GM10248 (cell line): ENCODE results near the gene GPATCH2.

Experiments
- CTCF ChIA-PET: fragments of 300-600 bp; sonication (Branson Sonifier 250); formaldehyde crosslinking; extraction: SDS; loops from one replicate; lab custom pipeline; 2021; ENCODE audit warnings: antibody characterized with exemption; lab: Yijun Ruan, JAX
- POLR2A ChIA-PET: fragments of 350-650 bp; sonication (Branson Sonifier 250); formaldehyde crosslinking; extraction: SDS; loops from one replicate; lab custom pipeline; 2020; ENCODE audit warnings: antibody characterized with exemption; lab: Yijun Ruan, JAX
- DNase-seq: peaks from one replicate; pipeline ENCODE4 v3.0.0; 2012; ENCODE audit errors: extremely low spot score
- CTCF ChIP-seq: IDR thresholded peaks from 2 replicates; pipeline ENCODE4 v1.5.1; 2012; ENCODE audit warnings: mild to moderate bottlenecking, low read depth; ENCODE audit errors: extremely low read depth, missing control alignments, control extremely low read depth

Gene GPATCH2

GRCh38 chr1:217478450-217478849, 152.4 kb downstream of the GPATCH2 start:
- CTCF ChIA-PET = interaction anchor here (1.8 kb wide), 1 partner anchor 16 kb away, joined by 4 read pairs; no protein-coding TSS in a partner anchor
- no peak for TF ChIP-seq CTCF
- POLR2A ChIA-PET = no interaction called here
- no peak for DNase-seq

GRCh38 chr1:217472915-217473314, 158.0 kb downstream of the GPATCH2 start:
- CTCF ChIA-PET = no interaction called here
- DNase-seq = no peak
- TF ChIP-seq CTCF = no peak
- POLR2A ChIA-PET = no interaction called here

- TF ChIP-seq CTCF = no peak
- no peak for DNase-seq
- ChIA-PET POLR2A (no interaction called here), CTCF (no interaction called here)
Measured at GRCh38 chr1:217471403-217471802, 159.5 kb downstream of the GPATCH2 start.

GRCh38 chr1:217469983-217470382, 160.9 kb downstream of the GPATCH2 start:
- POLR2A ChIA-PET = no interaction called here
- TF ChIP-seq CTCF = no peak
- CTCF ChIA-PET = no interaction called here
- no peak for DNase-seq

- TF ChIP-seq CTCF = no peak
Measured at GRCh38 chr1:217465102-217465501, 165.8 kb downstream of the GPATCH2 start.

GRCh38 chr1:217462666-217463065, 168.2 kb downstream of the GPATCH2 start:
- DNase-seq = no peak
- CTCF ChIA-PET = interaction anchor here (1.1 to 1.2 kb wide), 2 partner anchors 11 to 31 kb away, joined by 3 read pairs; no protein-coding TSS in a partner anchor
- POLR2A ChIA-PET = no interaction called here
- TF ChIP-seq CTCF = no peak

More at GRCh38 chr1:217465102-217465501, 165.8 kb downstream of the GPATCH2 start:
- no peak for DNase-seq
- POLR2A ChIA-PET = no interaction called here
- CTCF ChIA-PET = no interaction called here
